ENCODE results near the gene FOXI1. TPM values are rescaled to one million over a fixed set of nuclear protein-coding genes. Genes with fewer than 3 reads are reported as not detected.

FOXI1 gene
- polyA plus RNA-seq, 3 donors = not detected

DNA sequence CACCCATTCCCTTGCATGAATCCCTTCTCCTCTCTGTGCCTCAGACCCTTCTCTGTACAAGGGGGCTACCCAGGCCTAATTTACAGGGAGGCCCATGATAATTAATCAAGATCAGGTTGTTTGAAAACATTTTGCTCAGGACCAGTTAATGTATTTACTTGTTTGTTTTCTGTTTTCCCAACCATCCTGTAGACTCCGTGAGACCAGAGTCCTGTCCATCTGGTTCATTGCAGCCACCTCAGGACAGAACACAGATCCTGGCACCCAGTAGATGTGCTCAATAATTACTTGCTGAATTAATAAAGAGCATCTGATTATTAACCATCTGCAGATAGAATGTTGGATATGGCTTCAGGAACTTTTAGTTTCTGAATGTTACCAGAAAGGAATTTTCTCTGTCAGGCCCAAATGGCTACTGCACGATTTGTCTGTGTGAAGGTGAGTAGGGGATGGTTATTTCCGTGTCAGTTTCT lies 27.3 kb downstream of the FOXI1 start:
- Histone ChIP-seq H3K9me3 (replicated peaks in 1 of 2; ENCODE audit: control insufficient read depth in 1 of 2, insufficient read depth in 1 of 2, low read length in 2 of 2) (no peaks in the 10 kb centered on the region), H3K36me3 (replicated peaks in 1 of 2; ENCODE audit: control insufficient read depth in 1 of 2, insufficient read depth in 2 of 2, low read length in 2 of 2) (no peaks in the 10 kb centered on the region), H3K9ac (ENCODE audit: insufficient read depth, low read length, poor library complexity, severe bottlenecking) (no peak overlapping the region), H3K4me2 (replicated peaks; ENCODE audit: extremely low read depth, low read length, poor library complexity, severe bottlenecking) (no peak overlapping the region), H3K79me2 (ENCODE audit: insufficient read depth, low read length) (no peaks in the 10 kb centered on the region), H2AFZ (ENCODE audit: insufficient read depth, low read depth, low read length, poor library complexity, severe bottlenecking) (no peak overlapping the region), H3K27ac (ENCODE audit: low read depth in 1 of 2, low read length in 2 of 2) (no peak overlapping the region), H3K27me3 (ENCODE audit: control insufficient read depth in 2 of 2, insufficient read depth in 2 of 2, low read length in 2 of 2) (no peaks in the 10 kb centered on the region), H3K4me3 (replicated peaks in 1 of 3; ENCODE audit: low read depth in 2 of 3, low read length in 3 of 3) (no peak overlapping the region), H3K4me1 (ENCODE audit: control insufficient read depth in 1 of 2, insufficient read depth in 2 of 2, low read length in 2 of 2) (no peaks in the 10 kb centered on the region), H4K20me1 (ENCODE audit: insufficient read depth, low read length) (no peaks in the 10 kb centered on the region)
- Mint-ChIP-seq H3K36me3 (no peaks in the 10 kb centered on the region), H3K27me3 (ENCODE audit: low read depth in 3 of 3) (peaks cover 3 to 6% (median 4%) of the 10 kb centered on the region in 3 donors), H3K27ac (no peak overlapping the region), H3K4me1 (peaks cover 9% of the 10 kb centered on the region), H3K4me3 (no peak overlapping the region), H3K9me3 (peaks cover 0 to 5% (median 0%) of the 10 kb centered on the region in 7 donors)
- intact Hi-C loops (cut with micrococcal nuclease) = loop anchor here in 1 of 2 donors (10.0 kb wide), 1 partner anchor 782 kb away; no protein-coding TSS in a partner anchor
- no peak for TF ChIP-seq CTCF (IDR thresholded peaks at IDR 0.05)
- DNase-seq = no peak
- no CpG with 5 or more reads among the region's 3 CpGs for WGBS (ENCODE audit: insufficient coverage)

DNA sequence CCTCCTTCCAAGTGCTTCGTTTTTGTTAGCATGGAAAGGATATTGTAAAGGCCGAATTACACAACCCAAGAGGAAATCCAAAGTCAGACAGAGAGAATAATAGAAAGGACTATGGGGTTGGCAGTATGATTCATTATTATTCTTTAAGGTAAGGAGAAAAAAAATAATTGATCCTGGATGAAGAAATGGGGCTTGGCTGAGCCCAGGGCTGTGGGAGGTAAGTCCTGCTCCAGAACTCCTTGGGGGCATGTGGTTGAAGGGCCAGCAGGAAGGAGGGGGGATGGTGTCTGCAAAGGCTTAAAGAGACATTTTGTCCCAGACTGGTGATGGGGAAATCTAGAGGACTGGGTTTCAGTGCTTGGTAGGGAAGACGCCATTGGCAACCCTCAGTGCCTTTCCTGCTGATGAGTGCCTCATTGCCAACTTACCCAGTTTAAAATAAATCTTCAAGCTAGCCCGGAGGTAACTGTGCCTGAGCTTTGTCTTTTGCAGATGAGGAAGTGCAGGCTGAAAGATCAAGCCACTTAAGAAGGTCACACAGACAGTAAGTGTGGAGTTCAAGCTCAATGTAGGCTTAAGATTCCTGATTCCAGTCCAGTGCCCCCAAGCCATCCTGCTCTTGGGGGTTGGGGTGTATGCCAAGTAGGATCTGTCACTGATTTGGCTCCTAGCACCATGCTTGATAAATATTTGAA lies 30.2 kb downstream of the FOXI1 start:
- TF ChIP-seq CTCF (IDR thresholded peaks at IDR 0.05) = no peak
- no peaks in the 10 kb centered on the region for H3K79me2 ChIP-seq (ENCODE audit: insufficient read depth, low read length)
- no peak overlapping the region for H3K27ac ChIP-seq (ENCODE audit: low read depth in 1 of 2, low read length in 2 of 2)
- Mint-ChIP-seq H3K27ac (no peak overlapping the region), H3K9me3 (peaks cover 0 to 1% (median 0%) of the 10 kb centered on the region in 7 donors), H3K36me3 (no peaks in the 10 kb centered on the region), H3K27me3 (ENCODE audit: low read depth in 3 of 3) (peaks cover 4 to 7% (median 6%) of the 10 kb centered on the region in 3 donors), H3K4me3 (no peak overlapping the region), H3K4me1 (peaks cover 20% of the 10 kb centered on the region)
- peaks cover under 1% of the 10 kb centered on the region in 2 donors for H3K4me1 ChIP-seq (ENCODE audit: control insufficient read depth in 1 of 2, insufficient read depth in 2 of 2, low read length in 2 of 2)
- DNase-seq = no peak
- no peaks in the 10 kb centered on the region for H3K27me3 ChIP-seq (ENCODE audit: control insufficient read depth in 2 of 2, insufficient read depth in 2 of 2, low read length in 2 of 2)
- H3K9ac ChIP-seq (ENCODE audit: insufficient read depth, low read length, poor library complexity, severe bottlenecking) = no peak overlapping the region
- WGBS (ENCODE audit: insufficient coverage) = 53% methylated on average over 2 of the region's 4 CpGs
- no peak overlapping the region for H3K4me3 ChIP-seq (replicated peaks in 1 of 3; ENCODE audit: low read depth in 2 of 3, low read length in 3 of 3)
- H3K4me2 ChIP-seq (replicated peaks; ENCODE audit: extremely low read depth, low read length, poor library complexity, severe bottlenecking) = no peak overlapping the region
- no peaks in the 10 kb centered on the region for H3K36me3 ChIP-seq (replicated peaks in 1 of 2; ENCODE audit: control insufficient read depth in 1 of 2, insufficient read depth in 2 of 2, low read length in 2 of 2)
- no peak overlapping the region for H2AFZ ChIP-seq (ENCODE audit: insufficient read depth, low read depth, low read length, poor library complexity, severe bottlenecking)
- intact Hi-C loops (cut with micrococcal nuclease) = loop anchor here in 1 of 2 donors (10.0 kb wide), 1 partner anchor 779 kb away; no protein-coding TSS in a partner anchor
- no peaks in the 10 kb centered on the region for H3K9me3 ChIP-seq (replicated peaks in 1 of 2; ENCODE audit: control insufficient read depth in 1 of 2, insufficient read depth in 1 of 2, low read length in 2 of 2)
- H4K20me1 ChIP-seq (ENCODE audit: insufficient read depth, low read length) = no peaks in the 10 kb centered on the region
